Measurements from ENCODE around the gene LRRC71.

GRCh38 chr1:156898161-156898566, 22.3 kb upstream of the LRRC71 start:
- no peak for TF ChIP-seq CTCF (IDR thresholded peaks at IDR 0.05)
- TF ChIP-seq POLR2AphosphoS5 (IDR thresholded peaks at IDR 0.05; ENCODE audit: low read depth, low read length): no peak
- no peak for TF ChIP-seq USF2 (IDR thresholded peaks at IDR 0.05; ENCODE audit: borderline replicate concordance, low read depth, low read length)
- no peak for TF ChIP-seq EP300 (IDR thresholded peaks at IDR 0.05; ENCODE audit: borderline replicate concordance in 1 of 2, low read depth in 1 of 2, low read length in 1 of 2)
- no peak for TF ChIP-seq GABPA (IDR thresholded peaks at IDR 0.05; ENCODE audit: low read depth)
- TF ChIP-seq RAD21 (IDR thresholded peaks at IDR 0.05; ENCODE audit: low read length): no peak
- no peak for TF ChIP-seq MAX (IDR thresholded peaks at IDR 0.05; ENCODE audit: low read depth)
- no peak for TF ChIP-seq USF1 (IDR thresholded peaks at IDR 0.05; ENCODE audit: borderline replicate concordance, low read depth)
- no peak for TF ChIP-seq EZH2phosphoT487 (IDR thresholded peaks at IDR 0.05; ENCODE audit: borderline replicate concordance, low read depth)
- no peak for TF ChIP-seq SIN3A (IDR thresholded peaks at IDR 0.05; ENCODE audit: borderline replicate concordance, low read depth, low read length)
- TF ChIP-seq NRF1 (IDR thresholded peaks at IDR 0.05; ENCODE audit: low read depth, low read length): no peak
- TF ChIP-seq RCOR1 (IDR thresholded peaks at IDR 0.05; ENCODE audit: low read length): no peak
- TF ChIP-seq ZBTB33 (IDR thresholded peaks at IDR 0.05; ENCODE audit: borderline replicate concordance, low read depth): no peak
- TF ChIP-seq FOXM1 (IDR thresholded peaks at IDR 0.05; ENCODE audit: low read depth): no peak
